SK-N-MC (cell line): ENCODE results near the gene MAPK8IP3.

ENCODE experiments used
- DNase-seq: peaks from one replicate; pipeline ENCODE4 v3.0.0-alpha.2; 2011; ENCODE audit warnings: low read depth, low spot score
- H3K27ac ChIP-seq: fragments of 200-600 bp; sonication (generic); 2 replicates; pipeline ENCODE4 v1.5.1; 2016; ENCODE audit warnings: mixed run types
- H3K36me3 ChIP-seq: fragments of 200-600 bp; sonication (generic); 2 replicates; pipeline ENCODE4 v1.6.1; 2017; ENCODE audit warnings: antibody characterized with exemption, low read length, mixed read lengths; ENCODE audit not compliant: insufficient read depth
- H3K4me3 ChIP-seq: fragments of 200-600 bp; sonication (generic); 2 replicates; pipeline ENCODE4 v1.5.1; 2016
- H3K9ac ChIP-seq: fragments of 200-600 bp; sonication (generic); 2 replicates; pipeline ENCODE4 v1.8.0; 2017; ENCODE audit warnings: mixed run types, mixed read lengths; ENCODE audit not compliant: insufficient read length
- H3K9me3 ChIP-seq: fragments of 200-600 bp; sonication (generic); 2 replicates; pipeline ENCODE4 v1.6.1; 2017; ENCODE audit warnings: low read depth, mild to moderate bottlenecking, antibody characterized with exemption, low read length, moderate library complexity, mixed read lengths
- EZH2 ChIP-seq: fragments of 200-600 bp; sonication (generic); IDR thresholded peaks from one replicate; pipeline ENCODE4 v1.6.1; 2017; ENCODE audit warnings: antibody characterized with exemption
- FOXP2 ChIP-seq: optimal IDR thresholded peaks from 2 replicates; pipeline ENCODE3; 2011; ENCODE audit warnings: mild to moderate bottlenecking, moderate library complexity; ENCODE audit not compliant: insufficient read depth; ENCODE audit errors: extremely low read length, control extremely low read depth
- POLR2AphosphoS5 ChIP-seq: IDR thresholded peaks from 2 replicates; pipeline ENCODE4 v1.6.1; 2012; ENCODE audit warnings: mild to moderate bottlenecking, low read depth, low read length, borderline replicate concordance

MAPK8IP3 gene

GRCh38 chr16:1734123-1734522, 28.1 kb downstream of the MAPK8IP3 start:
- TF ChIP-seq EZH2 (no peak), POLR2AphosphoS5 (no peak)
- H3K9ac ChIP-seq: no peak overlapping the region
- no peaks in the 10 kb centered on the region; the same call in 1 of the 2 replicates for H3K36me3 ChIP-seq
- H3K9me3 ChIP-seq: no peaks in the 10 kb centered on the region
- no peak for DNase-seq
- H3K27ac ChIP-seq: no peak overlapping the region
- no peak overlapping the region for H3K4me3 ChIP-seq

GRCh38 chr16:1734816-1735215, 28.8 kb downstream of the MAPK8IP3 start:
- no peaks in the 10 kb centered on the region; the same call in 1 of the 2 replicates for H3K36me3 ChIP-seq

GRCh38 chr16:1740234-1740633, 34.2 kb downstream of the MAPK8IP3 start:
- TF ChIP-seq FOXP2: no peak
- TF ChIP-seq POLR2AphosphoS5: no peak
- no peak for TF ChIP-seq EZH2

More at GRCh38 chr16:1734816-1735215, 28.8 kb downstream of the MAPK8IP3 start:
- Histone ChIP-seq H3K9ac (no peak overlapping the region), H3K27ac (no peak overlapping the region), H3K4me3 (no peak overlapping the region), H3K9me3 (no peaks in the 10 kb centered on the region)
- no peak for DNase-seq
- TF ChIP-seq EZH2 (no peak), FOXP2 (no peak), POLR2AphosphoS5 (no peak)

GRCh38 chr16:1740781-1741490, 34.9 kb downstream of the MAPK8IP3 start:
- Histone ChIP-seq H3K27ac (no peak overlapping the region), H3K4me3 (no peak overlapping the region), H3K9ac (no peak overlapping the region), H3K36me3 (no peaks in the 10 kb centered on the region), H3K9me3 (no peaks in the 10 kb centered on the region)
- no peak for DNase-seq
- TF ChIP-seq FOXP2 (no peak), EZH2 (no peak), POLR2AphosphoS5 (no peak)

More at GRCh38 chr16:1740234-1740633, 34.2 kb downstream of the MAPK8IP3 start:
- no peaks in the 10 kb centered on the region for H3K9me3 ChIP-seq
- no peak overlapping the region for H3K9ac ChIP-seq
- no peak for DNase-seq
- no peak overlapping the region for H3K27ac ChIP-seq
- H3K36me3 ChIP-seq: no peaks in the 10 kb centered on the region
- no peak overlapping the region for H3K4me3 ChIP-seq

- Histone ChIP-seq H3K36me3 (no peaks in the 10 kb centered on the region), H3K9me3 (no peaks in the 10 kb centered on the region), H3K4me3 (no peak overlapping the region), H3K9ac (no peak overlapping the region), H3K27ac (no peak overlapping the region)
- DNase-seq: no peak
- no peak for TF ChIP-seq EZH2
- TF ChIP-seq POLR2AphosphoS5: no peak
- no peak for TF ChIP-seq FOXP2
Observed at GRCh38 chr16:1741553-1742165, 35.7 kb downstream of the MAPK8IP3 start.

GRCh38 chr16:1743376-1744337, 37.7 kb downstream of the MAPK8IP3 start:
- Histone ChIP-seq H3K36me3 (no peaks in the 10 kb centered on the region; the same call in 1 of the 2 replicates), H3K9ac (no peak overlapping the region), H3K9me3 (no peaks in the 10 kb centered on the region), H3K4me3 (no peak overlapping the region), H3K27ac (no peak overlapping the region)
- no peak for TF ChIP-seq POLR2AphosphoS5
- TF ChIP-seq FOXP2: no peak
- no peak for TF ChIP-seq EZH2
- no peak for DNase-seq

- Histone ChIP-seq H3K4me3 (no peak overlapping the region), H3K27ac (no peak overlapping the region), H3K9me3 (no peaks in the 10 kb centered on the region), H3K36me3 (no peaks in the 10 kb centered on the region; the same call in 1 of the 2 replicates), H3K9ac (no peak overlapping the region)
- TF ChIP-seq EZH2: no peak
- TF ChIP-seq POLR2AphosphoS5: no peak
- TF ChIP-seq FOXP2: no peak
- no peak for DNase-seq
Observed at GRCh38 chr16:1744338-1744840, 38.4 kb downstream of the MAPK8IP3 start.

- H3K27ac ChIP-seq: no peak overlapping the region
Observed at GRCh38 chr16:1745181-1745899, 39.3 kb downstream of the MAPK8IP3 start.

More at GRCh38 chr16:1745181-1745899, 39.3 kb downstream of the MAPK8IP3 start:
- Histone ChIP-seq H3K36me3 (no peaks in the 10 kb centered on the region; the same call in 1 of the 2 replicates), H3K4me3 (no peak overlapping the region), H3K9ac (no peak overlapping the region), H3K9me3 (no peaks in the 10 kb centered on the region)
- no peak for DNase-seq
- TF ChIP-seq FOXP2: no peak
- TF ChIP-seq POLR2AphosphoS5: no peak
- TF ChIP-seq EZH2: no peak
